ENCODE data around the gene ZNF518B. TPM values are rescaled to one million over a fixed set of nuclear protein-coding genes. Genes with fewer than 3 reads are reported as not detected.

ZNF518B gene
- 19.0 TPM for total RNA-seq
- long read RNA-seq, full-length matches to known transcripts = 8 of 17 reads
- long read RNA-seq, partial matches to known transcripts = 1 of 17 reads
- long read RNA-seq, other reads (novel, unspliced or antisense) = 8 of 17 reads

- no peaks in the 10 kb centered on the region for H3K36me3 ChIP-seq
- H3K4me3 ChIP-seq = peak within 1 kb of the TSS; percentile 57
- peak; percentile 87 for DNase-seq
- peak within 1 kb of the TSS; percentile 2 for H3K27ac ChIP-seq
- TF ChIP-seq, protein P1, sequence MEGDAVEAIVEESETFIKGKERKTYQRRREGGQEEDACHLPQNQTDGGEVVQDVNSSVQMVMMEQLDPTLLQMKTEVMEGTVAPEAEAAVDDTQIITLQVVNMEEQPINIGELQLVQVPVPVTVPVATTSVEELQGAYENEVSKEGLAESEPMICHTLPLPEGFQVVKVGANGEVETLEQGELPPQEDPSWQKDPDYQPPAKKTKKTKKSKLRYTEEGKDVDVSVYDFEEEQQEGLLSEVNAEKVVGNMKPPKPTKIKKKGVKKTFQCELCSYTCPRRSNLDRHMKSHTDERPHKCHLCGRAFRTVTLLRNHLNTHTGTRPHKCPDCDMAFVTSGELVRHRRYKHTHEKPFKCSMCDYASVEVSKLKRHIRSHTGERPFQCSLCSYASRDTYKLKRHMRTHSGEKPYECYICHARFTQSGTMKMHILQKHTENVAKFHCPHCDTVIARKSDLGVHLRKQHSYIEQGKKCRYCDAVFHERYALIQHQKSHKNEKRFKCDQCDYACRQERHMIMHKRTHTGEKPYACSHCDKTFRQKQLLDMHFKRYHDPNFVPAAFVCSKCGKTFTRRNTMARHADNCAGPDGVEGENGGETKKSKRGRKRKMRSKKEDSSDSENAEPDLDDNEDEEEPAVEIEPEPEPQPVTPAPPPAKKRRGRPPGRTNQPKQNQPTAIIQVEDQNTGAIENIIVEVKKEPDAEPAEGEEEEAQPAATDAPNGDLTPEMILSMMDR (IDR thresholded peaks at IDR 0.05) = no peak
- H3K27me3 ChIP-seq = peaks cover 17% of the 10 kb centered on the region
- H3K4me1 ChIP-seq = peaks cover 4% of the 10 kb centered on the region
- ATAC-seq = peak; percentile 87
- no peaks in the 10 kb centered on the region for H3K9me3 ChIP-seq
- intact Hi-C loops (cut with DNase I) = no loop called here
Measured at GRCh38 chr4:10457255-10457801, at the start of gene ZNF518B. Gene ZNF518B, minus strand, starts transcription at chr4:10457426. Its CDS starts 11,098 bp downstream, at chr4:10446328.

DNA sequence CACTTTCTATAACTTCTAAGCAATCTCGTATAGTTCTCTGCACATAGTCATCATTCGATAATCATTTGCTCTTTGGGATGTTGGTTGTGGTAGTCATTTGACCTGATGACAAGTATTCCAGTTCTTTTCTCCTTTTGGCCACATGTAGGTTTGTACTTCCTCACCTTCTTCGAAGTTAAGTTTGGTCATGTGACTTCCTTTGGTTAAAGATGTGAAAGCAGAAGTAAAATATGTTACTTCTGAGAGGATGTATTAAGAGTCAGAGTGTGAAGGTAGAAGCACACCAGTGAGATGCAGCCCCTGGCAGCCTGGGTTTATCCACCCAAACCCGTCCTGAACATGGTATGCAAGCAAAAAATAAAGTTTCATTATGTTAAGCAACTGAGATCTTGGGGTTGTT, 48.9 kb upstream of the ZNF518B start:
- Histone ChIP-seq H3K27me3 (no peaks in the 10 kb centered on the region), H3K27ac (no peak overlapping the region), H3K4me3 (no peak overlapping the region), H3K4me1 (no peaks in the 10 kb centered on the region), H3K9me3 (no peaks in the 10 kb centered on the region), H3K36me3 (no peaks in the 10 kb centered on the region)
- no peak for DNase-seq
- TF ChIP-seq, protein P1 (IDR thresholded peaks at IDR 0.05) = no peak
- ATAC-seq = no peak
- intact Hi-C loops (cut with DNase I) = no loop called here

DNA sequence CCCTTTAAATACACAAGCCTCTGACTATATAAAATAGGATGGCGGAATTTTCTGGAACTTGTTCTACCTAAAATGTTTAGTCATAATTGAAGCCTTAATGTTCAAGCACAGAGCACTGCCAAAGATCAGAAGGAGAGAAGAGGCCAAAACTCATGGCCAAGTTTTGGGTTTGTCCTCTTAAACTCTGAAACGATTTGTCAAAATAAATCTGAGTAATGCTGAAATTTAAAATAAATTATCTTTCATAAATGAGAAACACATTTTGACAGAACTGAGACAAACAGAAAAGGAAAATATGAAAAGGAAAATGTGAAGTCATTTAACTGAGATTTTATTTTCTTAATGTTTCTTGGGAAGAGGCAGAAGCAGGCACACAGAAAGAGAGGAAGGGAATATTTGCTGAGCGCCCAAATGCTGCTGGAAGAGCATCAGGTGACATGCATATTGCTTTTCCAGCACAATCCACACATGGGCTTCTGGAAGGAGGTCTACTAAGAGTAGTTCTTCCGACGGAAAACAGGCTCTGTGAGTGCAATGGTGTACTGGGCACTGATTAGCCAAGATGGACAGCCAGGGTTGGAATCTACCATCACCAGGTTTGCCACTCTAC, 47.4 kb upstream of the ZNF518B start:
- no peaks in the 10 kb centered on the region for H3K9me3 ChIP-seq
- DNase-seq (no peak), ATAC-seq (no peak)
- no peak overlapping the region for H3K4me3 ChIP-seq
- no peaks in the 10 kb centered on the region for H3K27me3 ChIP-seq
- intact Hi-C loops (cut with DNase I) = no loop called here
- no peaks in the 10 kb centered on the region for H3K36me3 ChIP-seq
- TF ChIP-seq, protein P1 (IDR thresholded peaks at IDR 0.05) = no peak
- H3K4me1 ChIP-seq = no peaks in the 10 kb centered on the region
- no peak overlapping the region for H3K27ac ChIP-seq

DNA sequence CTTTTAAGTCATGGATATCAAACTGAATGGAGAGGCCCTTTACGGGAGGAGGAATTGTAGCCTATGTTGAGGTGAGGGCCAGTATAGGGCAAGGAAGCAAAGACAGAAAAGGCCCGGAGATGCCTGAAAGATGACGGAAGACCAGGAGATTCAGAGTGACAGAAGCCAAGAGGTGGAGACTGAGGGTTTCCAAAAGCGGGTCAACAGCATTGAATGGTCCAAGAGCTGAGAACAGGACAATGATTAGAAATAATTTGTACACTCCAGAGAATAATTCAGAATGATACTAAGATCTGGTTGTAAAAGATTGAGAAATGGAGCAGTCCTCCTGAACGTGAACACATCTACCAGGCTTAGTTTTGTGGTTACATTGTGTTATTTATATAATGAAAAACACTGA, 45.5 kb upstream of the ZNF518B start:
- TF ChIP-seq, protein P1 (IDR thresholded peaks at IDR 0.05) = no peak
- ATAC-seq = no peak
- intact Hi-C loops (cut with DNase I) = no loop called here

DNA sequence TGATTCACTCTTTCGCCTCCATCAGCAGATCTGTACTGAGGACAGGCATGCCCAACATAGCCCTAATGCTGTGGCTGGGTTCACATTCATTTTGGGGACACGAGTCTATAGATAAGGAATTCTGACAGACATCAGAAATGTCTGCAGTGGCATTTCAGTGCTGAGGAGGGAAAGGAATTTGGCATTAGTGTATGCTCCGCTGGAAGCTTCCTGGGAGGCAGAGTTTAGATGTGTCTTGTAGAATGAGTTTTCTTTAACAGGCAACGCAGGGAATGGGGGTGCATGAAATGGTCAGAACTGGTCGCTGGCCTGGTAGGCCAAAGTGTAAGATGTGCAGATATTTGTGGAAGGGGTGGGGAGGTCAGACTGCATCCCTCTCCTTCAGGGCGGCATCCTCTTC, 43.5 kb upstream of the ZNF518B start:
- TF ChIP-seq, protein P1 (IDR thresholded peaks at IDR 0.05) = no peak
- no peaks in the 10 kb centered on the region for H3K36me3 ChIP-seq
- intact Hi-C loops (cut with DNase I) = no loop called here
- no peaks in the 10 kb centered on the region for H3K4me1 ChIP-seq
- DNase-seq (no peak), ATAC-seq (no peak)
- H3K27ac ChIP-seq = no peak overlapping the region
- H3K27me3 ChIP-seq = no peaks in the 10 kb centered on the region
- no peak overlapping the region for H3K4me3 ChIP-seq
- H3K9me3 ChIP-seq = no peaks in the 10 kb centered on the region

More for the DNA sequence above, 45.5 kb upstream of the ZNF518B start:
- Histone ChIP-seq H3K4me1 (no peaks in the 10 kb centered on the region), H3K4me3 (no peak overlapping the region), H3K36me3 (no peaks in the 10 kb centered on the region), H3K27ac (no peak overlapping the region), H3K9me3 (no peaks in the 10 kb centered on the region), H3K27me3 (no peaks in the 10 kb centered on the region)
- DNase-seq = no peak

Data from upper lobe of right lung (tissue), 1 donor.